Transverse colon (tissue), 3 donors: ENCODE measurements around the gene IDI2.

Source experiments
- POLR2A ChIP-seq: fragments of 450-650 bp; IDR thresholded peaks from one replicate; pipeline ENCODE4 v1.6.1; 2016; ENCODE audit warnings: antibody characterized with exemption, mild to moderate bottlenecking, moderate library complexity
- POLR2AphosphoS5 ChIP-seq, 3 donors: sonication (generic); formaldehyde crosslinking; IDR thresholded peaks; one replicate each; pipeline ENCODE4 v1.6.1; 2016; ENCODE audit warnings: antibody characterized with exemption in 3 of 3

- no peak for TF ChIP-seq POLR2AphosphoS5 (IDR thresholded peaks at IDR 0.05)
- TF ChIP-seq POLR2A: no peak
Observed at GRCh38 chr10:1002425-1003006, 23.1 kb downstream of the IDI2 start.
